GM12872 (cell line): ENCODE measurements around the gene RPS3A.

Experiments
- CTCF ChIP-seq: IDR thresholded peaks from 3 replicates; pipeline ENCODE4 v1.5.1; 2011; ENCODE audit warnings: low read depth, mild to moderate bottlenecking, low read length, moderate library complexity; ENCODE audit not compliant: insufficient read depth

RPS3A gene

GRCh38 chr4:151129796-151130195 is 30.4 kb downstream of the RPS3A start:
- no peak for TF ChIP-seq CTCF

- no peak for TF ChIP-seq CTCF
These were observed 33.9 kb downstream of the RPS3A start for GRCh38 chr4:151133311-151133710.

GRCh38 chr4:151139814-151140213 is 40.4 kb downstream of the RPS3A start:
- TF ChIP-seq CTCF = no peak

- no peak for TF ChIP-seq CTCF
These were observed 43.3 kb downstream of the RPS3A start for GRCh38 chr4:151142758-151143157.

GRCh38 chr4:151143162-151143561 is 43.7 kb downstream of the RPS3A start:
- no peak for TF ChIP-seq CTCF

- no peak for TF ChIP-seq CTCF
These were observed 44.4 kb downstream of the RPS3A start for GRCh38 chr4:151143811-151144210.

GRCh38 chr4:151144329-151145072 is 45.1 kb downstream of the RPS3A start:
- TF ChIP-seq CTCF = no peak

GRCh38 chr4:151147000-151147399 is 47.6 kb downstream of the RPS3A start:
- no peak for TF ChIP-seq CTCF
